GM19328 (cell line): ENCODE results near the gene ABCB8.
"Not testable (repeated sequence)": the region's sequence is repeated elsewhere in the genome, so short reads cannot be mapped to it uniquely, and the experiment has no call there.

Experiments used
- ATAC-seq: cut with Tn5 transposase; IDR thresholded peaks from one replicate; pipeline ENCODE4 v1.9.1; 2021; ENCODE audit warnings: mild to moderate bottlenecking, moderate library complexity; ENCODE audit not compliant: unreplicated experiment

Gene ABCB8

GRCh38 chr7:151033864-151034249 is 5.6 kb downstream of the ABCB8 start:
- ATAC-seq = no peak

DNA sequence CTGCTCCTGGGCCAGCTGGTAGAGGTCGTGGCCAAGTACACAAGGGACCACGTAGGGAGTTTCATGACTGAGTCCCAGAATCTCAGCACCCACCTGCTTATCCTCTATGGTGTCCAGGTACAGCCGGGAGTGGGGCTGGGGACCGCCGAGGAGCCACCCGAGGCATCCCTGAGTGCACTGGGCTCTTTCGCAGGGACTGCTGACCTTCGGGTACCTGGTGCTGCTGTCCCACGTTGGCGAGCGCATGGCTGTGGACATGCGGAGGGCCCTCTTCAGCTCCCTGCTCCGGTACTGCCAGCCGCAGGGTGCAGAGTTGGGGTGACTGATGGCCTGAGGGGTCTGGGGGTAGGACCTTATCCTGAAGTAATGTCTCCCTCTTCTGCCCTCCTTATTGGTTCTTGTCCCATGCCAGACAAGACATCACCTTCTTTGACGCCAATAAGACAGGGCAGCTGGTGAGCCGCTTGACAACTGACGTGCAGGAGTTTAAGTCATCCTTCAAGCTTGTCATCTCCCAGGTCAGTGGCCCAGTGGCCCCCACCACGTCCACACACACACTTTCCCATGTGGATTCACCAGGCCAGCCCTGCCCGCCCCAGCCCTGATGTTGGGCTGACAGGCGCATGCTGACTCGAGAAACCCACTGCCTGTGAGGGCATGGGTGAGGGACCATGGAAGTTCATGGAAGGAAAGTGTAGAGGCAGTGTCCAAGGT is 6.2 kb downstream of the ABCB8 start:
- ATAC-seq = no peak

DNA sequence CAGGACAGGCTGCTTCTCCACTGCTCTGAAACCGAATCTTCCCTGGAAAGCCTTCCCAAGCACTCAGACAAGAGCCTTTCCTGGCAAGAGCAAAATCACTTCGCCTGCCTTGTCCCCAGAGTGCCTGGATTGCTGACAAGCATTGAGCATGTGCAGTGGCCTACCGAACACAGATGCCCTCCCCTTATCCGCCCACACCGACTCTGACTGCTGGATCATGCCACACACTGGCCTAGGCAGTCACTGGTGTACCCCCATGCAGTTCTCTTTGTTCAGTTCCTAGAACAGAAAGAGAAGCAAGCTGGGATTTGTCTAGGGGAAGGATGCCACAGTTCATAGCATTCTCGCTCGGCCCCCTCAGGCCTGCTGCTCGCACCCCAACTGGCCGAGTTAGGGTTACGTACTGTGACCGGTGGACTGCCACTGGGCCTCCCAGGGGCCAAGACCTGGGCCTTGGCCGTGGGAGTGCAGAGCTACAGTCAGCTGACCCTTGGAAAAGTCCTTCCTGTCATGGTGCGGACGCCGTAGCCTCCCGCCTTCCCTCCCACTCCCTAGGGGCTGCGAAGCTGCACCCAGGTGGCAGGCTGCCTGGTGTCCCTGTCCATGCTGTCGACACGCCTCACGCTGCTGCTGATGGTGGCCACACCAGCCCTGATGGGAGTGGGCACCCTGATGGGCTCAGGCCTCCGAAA is 6.9 kb downstream of the ABCB8 start:
- ATAC-seq = no peak

DNA sequence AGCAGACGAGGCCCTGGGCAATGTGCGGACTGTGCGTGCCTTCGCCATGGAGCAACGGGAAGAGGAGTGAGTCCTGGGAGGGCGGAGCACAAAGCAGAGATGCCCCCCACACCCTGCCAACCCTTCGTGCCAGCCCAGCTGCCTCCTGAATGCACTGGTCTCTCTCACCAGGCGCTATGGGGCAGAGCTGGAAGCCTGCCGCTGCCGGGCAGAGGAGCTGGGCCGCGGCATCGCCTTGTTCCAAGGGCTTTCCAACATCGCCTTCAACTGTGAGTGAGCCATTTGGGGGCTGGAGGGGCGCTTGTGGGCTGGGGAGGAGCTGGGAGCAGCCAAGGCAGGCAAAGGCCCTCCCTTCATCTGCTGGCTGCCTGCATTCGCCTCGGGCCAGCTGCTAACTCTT is 7.7 kb downstream of the ABCB8 start:
- no peak for ATAC-seq

- no peak for ATAC-seq
Observed at GRCh38 chr7:151038951-151039849, 10.9 kb downstream of the ABCB8 start.

GRCh38 chr7:151039850-151040548 is 11.7 kb downstream of the ABCB8 start:
- ATAC-seq = no peak

DNA sequence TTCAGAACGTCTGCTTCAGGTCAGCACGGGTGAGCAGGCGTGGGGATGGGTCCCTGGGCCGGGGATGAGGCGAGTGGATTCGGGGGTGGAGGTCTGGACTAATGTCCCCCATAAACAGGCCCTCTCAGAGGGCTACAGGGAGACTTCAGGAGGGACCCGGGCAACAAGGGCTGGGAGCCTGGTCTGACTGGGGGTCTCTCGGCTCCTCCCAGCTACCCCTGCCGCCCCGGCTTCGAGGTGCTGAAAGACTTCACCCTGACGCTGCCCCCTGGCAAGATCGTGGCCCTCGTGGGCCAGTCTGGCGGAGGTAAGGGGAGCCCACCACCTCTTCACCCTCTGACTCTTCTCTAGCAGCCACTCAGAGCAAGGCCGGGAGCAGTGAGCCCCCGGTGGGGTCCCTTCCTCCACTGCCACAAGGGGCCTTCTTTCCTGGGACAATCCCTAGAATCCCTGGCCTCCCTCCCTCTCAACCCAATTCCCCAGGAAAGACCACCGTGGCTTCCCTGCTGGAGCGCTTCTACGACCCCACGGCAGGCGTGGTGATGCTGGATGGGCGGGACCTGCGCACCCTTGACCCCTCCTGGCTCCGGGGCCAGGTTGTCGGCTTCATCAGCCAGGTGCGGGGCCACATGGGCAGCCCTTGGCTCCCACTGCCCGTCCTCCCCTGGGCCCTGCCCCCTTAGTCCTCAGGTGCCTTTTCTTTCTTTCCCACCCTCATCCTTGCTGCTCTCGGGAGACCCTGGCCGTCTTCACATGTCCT is 12.5 kb downstream of the ABCB8 start:
- ATAC-seq = no peak

DNA sequence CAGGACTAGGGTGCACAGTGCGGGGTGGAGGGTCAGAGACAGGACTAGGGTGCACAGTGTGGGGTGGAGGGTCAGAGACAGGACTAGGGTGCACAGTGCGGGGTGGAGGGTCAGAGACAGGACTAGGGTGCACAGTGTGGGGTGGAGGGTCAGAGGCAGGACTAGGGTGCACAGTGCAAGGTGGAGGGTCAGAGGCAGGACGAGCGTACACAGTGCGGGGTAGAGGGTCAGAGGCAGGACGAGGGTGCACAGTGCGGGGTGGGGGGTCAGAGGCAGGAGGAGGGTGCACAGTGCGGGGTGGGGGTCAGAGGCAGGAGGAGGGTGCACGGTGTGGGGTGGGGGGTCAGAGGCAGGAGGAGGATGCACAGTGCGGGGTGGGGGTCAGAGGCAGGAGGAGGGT is 15.2 kb downstream of the ABCB8 start:
- ATAC-seq = not testable (repeated sequence)

GRCh38 chr7:151043959-151044358 is 15.7 kb downstream of the ABCB8 start:
- ATAC-seq = no peak

GRCh38 chr7:151045262-151045661 is 17.0 kb downstream of the ABCB8 start:
- ATAC-seq = no peak

DNA sequence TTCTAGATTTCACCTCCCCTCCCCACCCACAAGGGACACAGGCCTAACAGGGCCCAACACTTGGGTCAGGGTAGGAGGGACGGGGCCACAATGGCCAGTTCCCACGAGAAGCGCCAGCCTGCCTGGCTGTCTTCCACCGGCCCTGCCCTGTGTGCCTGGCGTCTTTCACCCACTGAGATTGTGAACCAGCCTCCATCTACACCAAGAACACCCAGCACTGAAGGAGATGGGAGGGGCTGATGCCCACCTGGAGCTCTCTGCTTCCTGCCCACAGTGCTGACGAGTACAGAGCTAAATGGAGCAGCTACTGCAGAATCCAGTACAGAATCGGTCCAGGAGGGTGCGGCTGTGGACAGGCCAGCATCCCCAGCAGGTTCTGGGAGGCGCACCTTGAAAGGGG is 17.7 kb downstream of the ABCB8 start:
- no peak for ATAC-seq

- no peak for ATAC-seq
Observed at GRCh38 chr7:151046603-151047573, 18.6 kb downstream of the ABCB8 start.

DNA sequence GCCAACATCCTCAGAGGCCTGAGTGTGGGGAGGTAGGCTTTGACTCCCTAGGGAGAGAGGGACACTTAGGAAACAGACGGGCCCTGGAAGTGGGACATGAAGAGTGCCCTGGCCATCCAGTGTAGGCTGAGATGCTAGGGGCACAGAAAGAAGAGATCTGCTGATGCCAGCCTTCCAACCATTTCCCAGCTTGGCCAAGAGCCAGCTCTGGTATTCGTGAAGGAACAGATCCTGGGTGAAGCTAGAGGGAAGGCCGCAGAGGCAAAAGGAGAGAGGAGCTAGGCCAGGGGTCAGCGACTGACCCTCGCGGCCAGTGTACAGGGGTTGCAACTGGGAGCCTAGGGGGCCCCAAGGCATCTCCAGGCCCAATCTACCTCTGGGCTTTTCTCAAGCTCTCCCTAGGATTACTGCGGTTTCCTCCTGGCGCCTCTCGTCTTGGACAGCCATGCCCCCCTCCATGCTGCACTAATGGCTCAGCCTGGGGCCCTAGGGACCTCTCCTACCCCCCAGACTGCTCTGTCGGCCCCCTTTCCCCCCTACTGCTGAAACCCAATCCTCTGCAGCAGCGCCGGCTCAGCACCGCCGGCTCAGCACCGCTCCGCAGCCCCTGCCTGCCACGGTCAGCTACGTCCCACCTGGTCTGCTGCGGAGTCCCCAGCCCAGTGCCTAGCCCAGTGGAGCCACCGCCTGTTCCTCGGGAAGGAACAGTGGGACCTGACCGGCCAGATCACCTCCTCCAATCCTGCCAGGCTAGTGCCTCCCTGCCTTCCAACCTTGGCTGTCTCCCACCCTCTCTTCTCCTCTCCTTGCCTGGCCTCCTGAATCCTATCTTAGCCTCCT is 19.9 kb downstream of the ABCB8 start, which contains the start of gene ASIC3:
ASIC3 (plus strand) TSS at position 556 of the 840 bp plus-strand sequence. CDS start 355 bp downstream, outside the sequence.
- ATAC-seq = no peak

GRCh38 chr7:151048911-151049463 is 20.7 kb downstream of the ABCB8 start:
- no peak for ATAC-seq

DNA sequence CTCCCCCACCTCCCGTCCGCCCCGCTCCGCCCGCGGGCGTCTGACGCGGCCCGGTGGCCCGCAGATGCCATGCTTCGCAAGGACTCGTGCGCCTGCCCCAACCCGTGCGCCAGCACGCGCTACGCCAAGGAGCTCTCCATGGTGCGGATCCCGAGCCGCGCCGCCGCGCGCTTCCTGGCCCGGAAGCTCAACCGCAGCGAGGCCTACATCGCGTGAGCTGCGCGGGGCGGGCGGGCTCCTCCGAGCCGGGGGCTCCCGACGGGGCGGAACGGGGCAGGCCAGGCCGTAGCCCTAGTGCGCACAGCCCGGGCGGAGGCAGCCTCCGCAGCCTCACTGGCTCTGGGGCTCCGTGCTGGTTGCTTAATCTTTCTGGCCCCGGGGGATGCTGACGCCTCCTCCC is 22.9 kb downstream of the ABCB8 start:
- ATAC-seq = no peak

DNA sequence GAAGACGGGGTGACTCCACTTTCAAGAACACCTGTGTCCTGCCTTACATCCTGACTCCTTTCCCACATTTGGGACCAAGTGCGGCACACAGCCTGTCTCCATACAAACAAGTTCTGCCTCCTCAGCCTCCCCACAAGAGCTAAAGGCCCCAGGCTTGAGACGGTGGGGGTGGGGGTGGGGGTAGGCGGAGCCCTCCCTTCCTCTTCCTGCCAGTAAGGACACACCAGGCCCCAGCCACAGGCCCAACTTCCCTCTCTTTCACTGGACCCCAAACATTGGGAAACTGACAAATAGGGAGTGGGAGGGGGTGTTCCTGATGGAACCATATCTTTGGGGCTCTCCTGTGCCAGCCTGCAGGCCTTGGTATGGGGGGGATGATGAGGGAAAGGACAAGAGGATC is 24.8 kb downstream of the ABCB8 start:
- no peak for ATAC-seq

GRCh38 chr7:151053751-151054150 is 25.5 kb downstream of the ABCB8 start:
- no peak for ATAC-seq

DNA sequence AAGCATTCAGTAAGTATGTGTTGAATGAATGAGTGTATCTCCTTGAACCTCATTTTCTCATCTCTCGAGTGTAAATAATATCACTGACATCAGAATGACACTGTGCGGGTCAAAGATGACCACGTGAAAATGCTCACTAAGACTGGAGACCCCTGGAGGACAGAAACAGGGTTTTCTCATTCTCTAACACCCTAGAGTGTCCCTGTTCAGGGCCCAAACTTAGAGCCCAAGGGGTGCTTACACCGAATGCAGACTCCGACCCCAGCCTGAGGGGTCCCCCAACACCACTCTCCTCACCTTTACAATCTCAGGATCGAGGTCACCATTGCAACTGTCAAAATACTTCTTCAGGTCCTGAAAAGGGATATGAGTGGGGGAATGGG is 28.0 kb downstream of the ABCB8 start:
- ATAC-seq = no peak
